Loucy (cell line): Measurements from ENCODE around the gene NCAPD3.

ENCODE experiments used
- H2AFZ ChIP-seq: fragments of 200-600 bp; sonication (generic); 2 replicates; pipeline ENCODE4 v1.6.0; 2016; ENCODE audit warnings: antibody characterized with exemption, mild to moderate bottlenecking, low read length, moderate library complexity
- H3F3A ChIP-seq: fragments of 200-600 bp; 2 replicates; pipeline ENCODE4 v1.6.0; 2016; ENCODE audit warnings: antibody characterized with exemption, low read depth, mild to moderate bottlenecking
- H3K27me3 ChIP-seq: fragments of 200-600 bp; sonication (generic); 2 replicates; pipeline ENCODE4 v1.6.1; 2014; ENCODE audit warnings: low read length, mild to moderate bottlenecking; ENCODE audit not compliant: insufficient read depth, poor library complexity, severe bottlenecking
- H3K36me3 ChIP-seq: fragments of 200-600 bp; sonication (generic); 2 replicates; pipeline ENCODE4 v1.6.1; 2016; ENCODE audit warnings: low read length; ENCODE audit not compliant: insufficient read depth
- H3K4me1 ChIP-seq: fragments of 200-600 bp; sonication (generic); 2 replicates; pipeline ENCODE4 v1.5.1; 2014; ENCODE audit warnings: low read length, mild to moderate bottlenecking; ENCODE audit not compliant: insufficient read depth, poor library complexity, severe bottlenecking
- H3K4me2 ChIP-seq: fragments of 200-600 bp; sonication (generic); 2 replicates; pipeline ENCODE4 v1.6.0; 2014; ENCODE audit warnings: antibody characterized with exemption, low read length, low read depth, mild to moderate bottlenecking; ENCODE audit not compliant: poor library complexity, severe bottlenecking
- H3K4me3 ChIP-seq: fragments of 200-600 bp; sonication (generic); 2 replicates; pipeline ENCODE4 v1.5.1; 2014; ENCODE audit warnings: low read length, mild to moderate bottlenecking, mixed read lengths; ENCODE audit not compliant: poor library complexity, severe bottlenecking
- H3K79me2 ChIP-seq: fragments of 200-600 bp; sonication (generic); 2 replicates; pipeline ENCODE4 v1.6.1; 2014; ENCODE audit warnings: low read length; ENCODE audit not compliant: insufficient read depth
- H3K9ac ChIP-seq: fragments of 200-600 bp; sonication (generic); 2 replicates; pipeline ENCODE4 v1.6.0; 2014; ENCODE audit warnings: mild to moderate bottlenecking, low read depth, low read length, moderate library complexity; ENCODE audit not compliant: poor library complexity, severe bottlenecking
- H3K9me2 ChIP-seq: fragments of 200-600 bp; sonication (generic); replicated peaks from 2 replicates; pipeline ENCODE4 v1.6.1; 2016; ENCODE audit warnings: low read depth, low read length, mixed read lengths
- H3K9me3 ChIP-seq: fragments of 200-600 bp; sonication (generic); 2 replicates; pipeline ENCODE4 v1.6.1; 2014; ENCODE audit warnings: mild to moderate bottlenecking, antibody characterized with exemption, low read length, low read depth; ENCODE audit not compliant: insufficient read depth
- H4K20me1 ChIP-seq: fragments of 200-600 bp; sonication (generic); 2 replicates; pipeline ENCODE4 v1.6.0; 2014; ENCODE audit warnings: antibody characterized with exemption, low read length, mild to moderate bottlenecking; ENCODE audit not compliant: insufficient read depth, poor library complexity, severe bottlenecking
- CTCF ChIP-seq: fragments of 200-600 bp; sonication (generic); conservative IDR thresholded peaks from 2 replicates; pipeline ENCODE4 v1.5.1; 2014; ENCODE audit warnings: mild to moderate bottlenecking, antibody characterized with exemption, low read length
- EZH2phosphoT487 ChIP-seq: fragments of 200-600 bp; IDR thresholded peaks from 2 replicates; pipeline ENCODE4 v1.6.1; 2018; ENCODE audit warnings: antibody characterized with exemption, mild to moderate bottlenecking, moderate library complexity, borderline replicate concordance

NCAPD3 gene

GRCh38 chr11:134235399-134235798 lies 11.6 kb upstream of the NCAPD3 start:
- Histone ChIP-seq H3F3A (no peaks in the 10 kb centered on the region), H3K79me2 (peaks cover 28% of the 10 kb centered on the region), H3K4me1 (peaks cover 29% of the 10 kb centered on the region), H3K9me3 (no peaks in the 10 kb centered on the region), H3K4me2 (no peak overlapping the region), H2AFZ (no peak overlapping the region), H4K20me1 (peaks cover 9% of the 10 kb centered on the region), H3K9me2 (no peaks in the 10 kb centered on the region), H3K36me3 (peaks cover 29% of the 10 kb centered on the region; the same call in 1 of the 2 replicates), H3K9ac (no peak overlapping the region), H3K4me3 (no peak overlapping the region), H3K27me3 (no peaks in the 10 kb centered on the region)
- no peak for TF ChIP-seq EZH2phosphoT487

GRCh38 chr11:134233729-134234179 lies 10.0 kb upstream of the NCAPD3 start:
- H4K20me1 ChIP-seq, result peaks cover 19% of the 10 kb centered on the region
- peaks cover 44% of the 10 kb centered on the region for H3K79me2 ChIP-seq
- H3K4me2 ChIP-seq, result no peak overlapping the region
- peaks cover 15% of the 10 kb centered on the region; the same call in 1 of the 2 replicates for H3K36me3 ChIP-seq
- no peak for TF ChIP-seq EZH2phosphoT487
- TF ChIP-seq CTCF, result no peak
- no peaks in the 10 kb centered on the region for H3K27me3 ChIP-seq
- no peaks in the 10 kb centered on the region for H3F3A ChIP-seq
- H3K9me2 ChIP-seq, result no peaks in the 10 kb centered on the region
- H2AFZ ChIP-seq, result no peak overlapping the region
- H3K9me3 ChIP-seq, result no peaks in the 10 kb centered on the region
- no peak overlapping the region for H3K9ac ChIP-seq
- H3K4me3 ChIP-seq, result no peak overlapping the region
- H3K4me1 ChIP-seq, result peaks cover 46% of the 10 kb centered on the region

GRCh38 chr11:134231958-134232659 lies 8.3 kb upstream of the NCAPD3 start:
- no peaks in the 10 kb centered on the region for H3K9me3 ChIP-seq
- peaks cover 20% of the 10 kb centered on the region for H4K20me1 ChIP-seq
- H3K27me3 ChIP-seq, result no peaks in the 10 kb centered on the region
- no peak overlapping the region for H3K4me3 ChIP-seq
- H3F3A ChIP-seq, result no peaks in the 10 kb centered on the region
- no peak for TF ChIP-seq EZH2phosphoT487
- no peak for TF ChIP-seq CTCF
- no peaks in the 10 kb centered on the region for H3K9me2 ChIP-seq
- peaks cover 53% of the 10 kb centered on the region for H3K79me2 ChIP-seq
- no peak overlapping the region for H2AFZ ChIP-seq
- H3K36me3 ChIP-seq, result peaks cover 15% of the 10 kb centered on the region; the same call in 1 of the 2 replicates
- H3K4me1 ChIP-seq, result peaks cover 55% of the 10 kb centered on the region
- peak overlapping the region; percentile 41 for H3K4me2 ChIP-seq
- no peak overlapping the region for H3K9ac ChIP-seq
